CD4-positive, alpha-beta T cell (primary cell): ENCODE measurements around the gene NR5A2. TPM values are rescaled to one million over a fixed set of nuclear protein-coding genes. Genes with fewer than 3 reads are reported as not detected.

ENCODE experiments used
- ATAC-seq: fragments of 200-7000 bp; cut with Tn5 transposase; one replicate; pipeline ENCODE4 v1.10.0; 2022; ENCODE audit warnings: mild to moderate bottlenecking; ENCODE audit not compliant: poor library complexity
- CTCF ChIA-PET: fragments of 350-600 bp; sonication (Branson Sonifier 250); formaldehyde crosslinking; loops from one replicate; lab custom pipeline; 2021; ENCODE audit warnings: antibody characterized with exemption, inconsistent platforms; lab: Charles Lee
- POLR2A ChIA-PET: fragments of 350-600 bp; sonication (Branson Sonifier 250); formaldehyde crosslinking; loops from one replicate; lab custom pipeline; 2021; ENCODE audit warnings: antibody characterized with exemption, inconsistent platforms; lab: Charles Lee
- DNase-seq, 14 experiments: peaks; one replicate each; pipeline ENCODE4 v3.0.0-alpha.2; 2013 to 2020; ENCODE audit warnings: mixed read lengths in 2 of 14
- H3K27ac ChIP-seq, 2 donors: one replicate each; pipeline versions ENCODE4 v1.5.1 to v1.7.0; 2013; ENCODE audit warnings: low read length in 2 of 2, low read depth in 1 of 2, mild to moderate bottlenecking in 1 of 2
- H3K27me3 ChIP-seq, 2 experiments: 1 replicate in 1 of 2; 2 replicates in 1 of 2; pipeline versions ENCODE4 v1.6.1 to v1.7.0; 2013; ENCODE audit warnings: low read length in 2 of 2, control low read depth in 1 of 2, mild to moderate bottlenecking in 1 of 2, moderate library complexity in 1 of 2; ENCODE audit not compliant: insufficient read depth in 2 of 2, control insufficient read depth in 1 of 2
- H3K36me3 ChIP-seq: one replicate; pipeline ENCODE4 v1.6.1; 2013; ENCODE audit warnings: low read length, control low read depth; ENCODE audit not compliant: insufficient read depth
- H3K4me1 ChIP-seq: one replicate; pipeline ENCODE4 v1.6.1; 2013; ENCODE audit warnings: low read length, control low read depth; ENCODE audit not compliant: insufficient read depth
- H3K4me3 ChIP-seq: one replicate; pipeline ENCODE4 v1.5.1; 2013; ENCODE audit warnings: mild to moderate bottlenecking, low read length, moderate library complexity
- H3K9me3 ChIP-seq, 2 experiments: 1 replicate in 1 of 2; 2 replicates in 1 of 2; pipeline versions ENCODE4 v1.6.1 to v1.7.0; 2013; ENCODE audit warnings: low read length in 2 of 2, mild to moderate bottlenecking in 2 of 2, control low read depth in 1 of 2, moderate library complexity in 1 of 2; ENCODE audit not compliant: control insufficient read depth in 1 of 2, insufficient read depth in 1 of 2
- H3K27ac Mint-ChIP-seq: one replicate; pipeline ENCODE4 v1.8.0; 2020; ENCODE audit warnings: mixed read lengths
- H3K27me3 Mint-ChIP-seq: one replicate; pipeline ENCODE4 v1.8.0; 2021; ENCODE audit warnings: mixed read lengths
- H3K36me3 Mint-ChIP-seq: one replicate; pipeline ENCODE4 v1.8.0; 2021; ENCODE audit warnings: low read depth, mixed read lengths
- H3K4me1 Mint-ChIP-seq: one replicate; pipeline ENCODE4 v1.8.0; 2021; ENCODE audit warnings: low read depth, mixed read lengths
- H3K4me3 Mint-ChIP-seq: one replicate; pipeline ENCODE4 v1.8.0; 2020; ENCODE audit warnings: mild to moderate bottlenecking, mixed read lengths
- H3K9me3 Mint-ChIP-seq: one replicate; pipeline ENCODE4 v1.8.0; 2020; ENCODE audit warnings: mixed read lengths
- CTCF ChIP-seq: fragments of 200-600 bp; IDR thresholded peaks from one replicate; pipeline ENCODE4 v1.8.0; 2022; ENCODE audit warnings: antibody characterized with exemption, mild to moderate bottlenecking
- intact Hi-C, 2 experiments: fragments of 100-400 bp; cut with DNase I in 1 of 2; cut with micrococcal nuclease in 1 of 2; formaldehyde crosslinking; loops; one replicate each; pipeline versions ENCODE4 v1.15.1 to v1.9.0; 2023 to 2025; cut with DNase I, micrococcal nuclease
- total RNA-seq, 174 experiments: library from RNA in 2 of 174; stranded (reverse) in 2 of 174; gene quantifications; one replicate each; pipeline ENCODE4 v1.2.3 and lab custom pipeline; 2021 to 2026

NR5A2 gene
- total RNA-seq, 2 experiments from 2014 or later, result not detected

GRCh38 chr1:200191993-200192392 is 164.5 kb downstream of the NR5A2 start:
- Mint-ChIP-seq H3K36me3 (no peaks in the 10 kb centered on the region), H3K9me3 (no peaks in the 10 kb centered on the region), H3K27me3 (peaks cover 4% of the 10 kb centered on the region), H3K27ac (no peak overlapping the region), H3K4me3 (no peak overlapping the region), H3K4me1 (no peaks in the 10 kb centered on the region)
- DNase-seq (no peak), ATAC-seq (no peak)
- Histone ChIP-seq H3K4me3 (no peak overlapping the region), H3K9me3 (no peaks in the 10 kb centered on the region), H3K36me3 (no peaks in the 10 kb centered on the region), H3K4me1 (no peaks in the 10 kb centered on the region), H3K27me3 (no peaks in the 10 kb centered on the region), H3K27ac (no peak overlapping the region)
- CTCF ChIA-PET, result no interaction called here
- POLR2A ChIA-PET, result no interaction called here
- no peak for TF ChIP-seq CTCF
- intact Hi-C loops, result no loop called here

- no peak for ATAC-seq
- Histone ChIP-seq H3K27ac (no peak overlapping the region), H3K4me1 (no peaks in the 10 kb centered on the region), H3K4me3 (no peak overlapping the region), H3K27me3 (no peaks in the 10 kb centered on the region), H3K36me3 (no peaks in the 10 kb centered on the region), H3K9me3 (no peaks in the 10 kb centered on the region)
- H3K4me3 Mint-ChIP-seq, result no peak overlapping the region
- ChIA-PET POLR2A (no interaction called here), CTCF (no interaction called here)
- no peak overlapping the region for H3K27ac Mint-ChIP-seq
- intact Hi-C loops, result no loop called here
- DNase-seq, result no peak
- H3K36me3 Mint-ChIP-seq, result no peaks in the 10 kb centered on the region
- H3K27me3 Mint-ChIP-seq, result no peaks in the 10 kb centered on the region
- TF ChIP-seq CTCF, result no peak
- no peaks in the 10 kb centered on the region for H3K9me3 Mint-ChIP-seq
- no peaks in the 10 kb centered on the region for H3K4me1 Mint-ChIP-seq
These were observed 167.0 kb downstream of the NR5A2 start for GRCh38 chr1:200194477-200194876.

- H3K9me3 ChIP-seq, result peaks cover 0 to 3% of the 10 kb centered on the region in 2 experiments
- DNase-seq (no peak), ATAC-seq (no peak)
- ChIA-PET POLR2A (no interaction called here), CTCF (no interaction called here)
- Mint-ChIP-seq H3K9me3 (no peaks in the 10 kb centered on the region), H3K4me1 (no peaks in the 10 kb centered on the region), H3K36me3 (no peaks in the 10 kb centered on the region), H3K27ac (no peak overlapping the region), H3K27me3 (no peaks in the 10 kb centered on the region), H3K4me3 (no peak overlapping the region)
- H3K4me1 ChIP-seq, result no peaks in the 10 kb centered on the region
- TF ChIP-seq CTCF, result no peak
- no peaks in the 10 kb centered on the region for H3K27me3 ChIP-seq
- H3K4me3 ChIP-seq, result no peak overlapping the region
- H3K27ac ChIP-seq, result no peak overlapping the region
- intact Hi-C loops, result no loop called here
- H3K36me3 ChIP-seq, result no peaks in the 10 kb centered on the region
These were observed 170.7 kb downstream of the NR5A2 start for GRCh38 chr1:200198236-200198635.
